GM18909 (cell line): ENCODE results near the gene RAP1GAP2.
A peak's percentile ranks its signal among the peaks of the same experiment; 100 is the strongest.
"Not testable (repeated sequence)": the region's sequence is repeated elsewhere in the genome, so short reads cannot be mapped to it uniquely, and the experiment has no call there.

ENCODE experiments used
- ATAC-seq: cut with Tn5 transposase; IDR thresholded peaks from one replicate; pipeline ENCODE4 v1.9.1; 2021; ENCODE audit warnings: mild to moderate bottlenecking; ENCODE audit not compliant: unreplicated experiment, poor library complexity

The RAP1GAP2 gene

DNA sequence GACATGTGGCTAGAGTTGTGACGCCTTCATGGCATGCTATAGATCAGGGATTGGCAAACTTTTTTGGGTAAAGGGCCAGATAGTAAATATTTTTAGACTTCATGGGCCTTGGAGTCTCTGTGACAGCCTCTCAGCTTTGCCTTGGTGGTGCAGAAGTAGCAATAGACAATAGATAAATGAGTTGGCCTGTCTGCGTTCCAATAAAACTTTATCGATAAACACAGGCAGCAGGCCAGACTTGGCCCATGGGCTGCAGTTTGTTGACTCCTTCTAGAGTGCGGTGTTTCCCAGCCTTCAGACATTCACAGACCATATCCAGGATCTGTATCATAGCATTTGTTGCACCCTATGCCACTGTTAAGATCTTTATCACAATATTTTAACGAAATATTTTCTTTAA is 190.7 kb downstream of the RAP1GAP2 start:
- ATAC-seq = no peak

DNA sequence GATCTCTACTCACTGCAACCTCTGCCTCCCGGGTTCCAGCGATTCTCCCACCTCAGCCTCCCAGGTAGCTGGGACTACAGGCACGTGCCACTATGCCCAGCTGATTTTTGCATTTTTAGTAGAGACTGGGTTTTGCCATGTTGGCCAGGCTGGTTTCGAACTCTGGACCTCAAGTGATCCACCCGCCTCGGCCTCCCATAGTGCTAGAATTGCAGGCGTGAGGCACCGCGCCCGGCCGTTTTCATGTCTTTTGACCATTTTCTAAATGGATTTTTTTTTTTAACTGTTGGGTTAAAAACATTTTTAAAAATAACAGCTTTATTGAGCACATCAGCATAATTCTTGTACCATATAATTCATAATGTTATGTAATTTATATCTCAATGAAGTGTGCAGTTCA is 193.2 kb downstream of the RAP1GAP2 start:
- not testable (repeated sequence) for ATAC-seq

DNA sequence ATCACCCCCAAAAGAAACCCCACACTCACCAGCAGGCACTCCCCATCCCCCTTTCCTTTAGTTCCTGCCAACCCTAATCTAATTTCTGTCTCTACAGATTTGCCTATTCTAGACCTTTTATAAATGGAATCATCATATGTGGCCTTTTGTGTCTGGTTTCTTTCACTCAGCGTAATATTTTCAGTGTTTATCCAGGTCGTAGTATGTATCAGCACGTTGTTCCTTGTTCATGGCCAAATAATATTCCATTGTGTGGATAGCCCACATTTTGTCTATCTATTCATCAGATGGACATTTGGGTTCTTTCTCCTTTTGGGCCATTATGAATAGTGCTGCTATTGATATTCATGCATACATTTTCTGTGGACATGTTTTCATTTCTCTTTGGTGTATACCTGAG is 193.6 kb downstream of the RAP1GAP2 start:
- ATAC-seq = no peak

DNA sequence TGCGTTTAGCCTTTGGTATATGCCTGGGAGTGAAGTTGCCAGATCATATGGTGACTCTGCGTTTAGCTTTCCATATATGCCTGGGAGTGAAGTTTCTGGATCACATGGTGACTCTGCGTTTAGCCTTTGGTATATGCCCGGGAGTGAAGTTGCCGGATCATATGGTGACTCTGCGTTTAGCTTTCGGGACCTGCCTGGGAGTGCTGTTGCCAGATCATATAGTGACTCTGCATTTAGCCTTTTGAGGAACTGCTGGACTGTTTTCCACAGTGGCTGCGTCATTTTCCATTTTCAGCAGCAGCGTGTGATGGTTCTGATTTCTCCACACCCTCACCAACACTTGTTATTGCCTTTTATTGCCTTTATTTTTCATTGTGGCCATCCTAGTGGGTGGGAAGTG is 194.2 kb downstream of the RAP1GAP2 start:
- ATAC-seq = no peak

DNA sequence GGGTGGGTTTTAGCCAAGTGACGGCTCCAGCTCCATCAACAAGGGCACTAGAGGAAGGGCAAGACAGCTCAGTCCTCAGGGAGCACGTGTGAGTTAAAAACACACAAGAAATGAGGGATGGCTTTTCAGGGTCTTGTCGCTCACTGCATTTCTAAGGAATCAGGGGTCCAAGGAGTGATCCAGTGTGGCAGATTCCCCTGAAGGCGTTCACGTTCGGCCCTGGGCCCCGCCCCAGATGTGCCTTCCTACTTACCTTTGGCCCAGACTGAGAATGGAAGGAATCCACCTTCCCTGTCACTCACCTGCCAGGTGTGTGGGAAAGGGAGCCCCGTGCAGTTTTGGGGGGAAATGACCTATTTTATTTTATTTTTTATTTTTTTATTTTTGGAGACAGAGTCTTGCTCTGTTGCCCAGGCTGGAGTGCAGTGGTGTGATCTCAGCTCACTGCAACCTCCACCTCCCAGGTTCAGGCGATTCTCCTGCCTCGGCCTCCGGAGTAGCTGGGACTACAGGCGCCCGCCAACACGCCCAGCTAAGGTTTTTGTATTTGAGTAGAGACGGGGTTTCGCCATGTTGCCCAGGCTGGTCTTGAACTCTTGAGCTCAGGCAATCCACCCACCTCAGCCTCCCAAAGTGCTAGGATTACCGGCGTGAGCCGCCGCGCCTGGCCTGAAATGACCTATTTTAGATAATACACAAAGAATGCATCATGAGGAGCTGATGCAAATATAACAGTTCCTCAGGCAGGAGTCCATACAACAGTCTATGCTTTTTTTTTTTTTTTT is 195.3 kb downstream of the RAP1GAP2 start:
- not testable (repeated sequence) for ATAC-seq

DNA sequence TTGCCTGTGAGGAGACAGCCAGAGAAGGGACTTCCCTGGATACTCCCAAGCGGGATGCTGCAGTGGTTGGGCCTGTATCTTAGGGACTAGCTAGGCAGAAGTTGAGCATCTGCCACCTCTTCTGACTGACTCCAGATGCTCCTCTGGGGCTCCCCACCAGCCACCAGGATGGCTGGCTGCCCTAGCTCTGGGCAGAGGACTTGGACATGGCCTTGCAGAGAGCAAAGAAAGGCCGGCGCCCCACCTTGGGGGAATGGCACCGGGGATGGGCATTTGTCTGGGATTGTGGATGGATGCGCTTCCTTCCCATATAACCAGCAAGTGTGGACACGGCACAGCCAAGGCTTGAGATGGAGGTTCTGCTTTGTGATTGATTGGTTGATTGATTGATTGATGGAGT is 198.2 kb downstream of the RAP1GAP2 start:
- no peak for ATAC-seq

DNA sequence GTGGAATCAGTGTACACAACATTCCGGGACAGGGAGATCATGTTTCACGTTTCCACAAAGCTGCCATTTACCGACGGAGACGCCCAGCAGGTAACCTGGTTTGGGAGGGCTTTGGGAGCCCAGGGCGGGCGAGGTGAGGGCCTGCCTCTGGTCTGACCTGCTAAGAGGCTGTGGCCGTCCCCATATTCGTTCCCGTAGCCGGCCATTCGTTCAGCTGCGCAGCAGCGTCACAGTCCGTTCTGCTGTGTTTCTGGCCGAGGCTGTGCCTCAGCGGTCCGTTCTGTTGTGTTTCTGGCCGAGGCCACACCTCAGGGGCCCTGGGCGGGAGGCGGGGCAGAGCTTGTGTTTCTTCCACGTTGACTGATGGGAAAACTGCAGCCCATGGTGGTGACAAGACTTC is 199.1 kb downstream of the RAP1GAP2 start:
- ATAC-seq = no peak

DNA sequence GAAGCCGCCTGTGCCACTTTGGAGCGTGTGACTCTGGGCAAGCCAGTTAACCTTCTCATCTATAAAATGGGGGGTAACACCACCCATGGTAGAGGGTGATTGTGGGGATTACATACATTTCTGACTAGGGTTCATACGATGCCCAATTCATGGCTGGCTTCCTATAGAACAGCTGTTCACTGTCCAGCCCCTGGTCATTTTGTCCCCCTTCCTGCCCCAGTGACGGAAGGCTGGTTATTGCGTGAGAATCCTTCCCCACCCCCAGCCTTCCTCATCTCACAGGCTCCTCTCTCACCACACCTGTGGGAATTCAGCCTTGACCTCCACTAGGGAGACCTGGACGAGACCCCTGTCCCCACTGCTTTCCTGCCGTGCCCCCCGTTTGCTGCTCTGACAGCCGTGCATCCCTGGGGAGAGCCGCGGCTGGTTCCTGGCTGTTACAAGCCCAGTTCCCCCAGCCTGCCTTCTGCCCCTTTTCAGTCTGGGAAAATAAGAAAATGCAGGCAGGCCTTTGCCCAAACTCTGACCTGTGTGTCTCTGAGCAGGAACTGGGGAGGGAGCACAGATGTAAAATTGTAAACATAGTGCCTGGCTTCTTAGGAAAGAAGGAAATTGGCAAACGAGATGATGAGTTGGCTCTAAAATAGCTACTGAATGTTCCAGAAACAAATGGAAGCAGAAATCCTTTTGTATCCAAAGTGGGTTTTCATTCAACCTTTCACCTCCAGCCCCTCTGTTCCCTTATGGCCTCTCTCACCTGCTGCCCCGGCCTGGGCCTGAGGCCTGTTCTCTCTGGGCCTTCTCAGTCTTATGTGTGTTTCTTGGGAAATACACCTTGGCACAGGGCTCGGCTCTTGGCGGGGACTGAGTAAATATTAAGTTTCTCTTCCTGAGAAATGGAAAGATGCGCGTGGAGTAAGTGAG is 199.9 kb downstream of the RAP1GAP2 start:
- ATAC-seq = no peak

DNA sequence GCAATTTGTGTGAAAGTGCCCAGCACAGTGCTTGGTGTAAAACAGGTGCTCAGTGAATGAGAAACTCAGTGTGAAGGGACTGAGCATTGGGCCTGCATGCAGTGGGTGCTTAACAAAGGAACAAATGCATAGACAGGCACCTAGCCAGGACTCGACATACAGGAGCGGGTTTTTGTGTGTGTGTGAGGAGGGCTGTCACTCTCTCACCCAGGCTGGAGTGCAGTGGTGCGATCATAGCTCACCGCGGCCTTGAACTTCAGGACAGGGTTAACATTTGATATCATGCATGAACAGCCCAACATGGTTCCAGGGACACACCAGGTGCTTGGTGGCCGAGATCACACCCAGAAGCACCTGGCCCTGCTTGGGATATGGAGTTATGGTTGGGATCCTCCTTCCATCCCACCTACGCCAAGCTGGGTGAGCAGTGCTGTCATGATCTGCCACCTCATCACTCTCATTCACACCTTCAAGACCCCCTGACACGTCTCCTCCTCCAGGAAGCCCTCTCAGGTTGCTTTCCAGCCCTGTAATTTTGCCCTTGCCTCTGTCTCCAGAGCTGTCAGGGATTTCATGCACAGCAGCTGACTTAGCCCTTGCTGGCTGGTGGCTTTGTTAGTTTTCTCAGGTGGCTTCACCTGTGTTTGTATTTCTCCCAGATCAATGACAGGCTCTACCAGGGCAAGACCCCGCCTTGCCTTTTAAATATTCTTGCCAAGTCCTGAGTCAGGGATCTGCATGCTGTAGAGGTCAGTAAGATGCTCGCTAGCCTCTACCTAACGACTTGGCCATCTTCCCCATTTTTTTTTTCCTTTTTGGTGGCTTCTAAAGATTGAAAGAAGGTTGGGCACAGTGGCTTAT is 200.8 kb downstream of the RAP1GAP2 start:
- ATAC-seq = no peak

DNA sequence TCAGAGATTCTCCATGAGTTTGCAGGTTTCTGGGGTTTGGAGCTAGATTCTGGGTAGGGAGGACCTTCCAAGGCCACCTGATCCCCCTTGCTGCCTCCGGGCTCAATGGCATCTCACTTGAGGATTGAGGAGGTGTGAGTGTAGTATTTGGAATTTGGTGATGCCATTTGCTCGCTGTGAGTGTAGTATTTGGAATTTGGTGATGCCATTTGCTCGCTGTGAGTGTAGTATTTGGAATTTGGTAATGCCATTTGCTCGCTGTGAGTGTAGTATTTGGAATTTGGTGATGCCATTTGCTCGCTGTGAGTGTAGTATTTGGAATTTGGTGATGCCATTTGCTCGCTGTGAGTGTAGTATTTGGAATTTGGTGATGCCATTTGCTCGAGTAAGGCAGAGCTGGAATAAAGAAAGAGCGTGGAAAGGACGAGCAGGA is 202.2 kb downstream of the RAP1GAP2 start:
- ATAC-seq = not testable (repeated sequence)

DNA sequence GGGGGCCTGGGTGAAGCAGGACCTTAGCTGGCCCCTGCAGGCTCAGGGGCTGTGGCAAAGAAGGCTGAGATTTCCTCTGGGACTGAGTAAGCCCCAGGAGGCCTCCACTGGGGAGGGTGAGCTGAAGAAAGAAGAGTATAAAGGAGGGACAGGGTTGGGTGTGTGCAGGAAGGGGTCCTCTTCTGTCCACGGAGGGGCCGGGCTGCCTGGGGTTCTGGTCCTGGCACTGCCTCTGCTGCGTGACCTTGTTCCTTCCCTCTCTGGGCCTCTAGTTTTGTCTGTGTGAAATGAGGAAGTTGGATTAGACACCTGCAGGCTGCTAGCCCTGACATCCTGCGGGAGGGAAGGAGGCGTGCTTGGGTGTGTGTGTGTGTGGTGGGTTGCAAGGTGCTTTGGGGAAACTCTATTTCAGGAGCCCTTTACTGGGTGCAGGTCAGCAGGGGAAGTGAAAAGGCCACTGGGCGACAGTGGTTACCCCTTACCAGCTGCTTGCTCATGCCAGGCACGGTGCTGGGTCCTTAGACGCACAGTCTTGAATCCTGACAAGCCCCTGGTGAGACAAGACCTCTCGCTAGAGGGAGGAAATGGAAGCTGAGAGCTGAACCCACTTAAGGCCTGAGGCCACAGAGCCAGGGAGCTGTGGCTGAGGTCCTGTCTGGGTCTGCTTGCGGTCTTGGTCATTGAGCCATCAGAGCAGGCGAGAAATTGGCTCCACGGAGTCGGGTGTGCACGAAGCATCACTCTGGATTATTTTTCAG is 206.5 kb downstream of the RAP1GAP2 start:
- ATAC-seq = peak; percentile 74

DNA sequence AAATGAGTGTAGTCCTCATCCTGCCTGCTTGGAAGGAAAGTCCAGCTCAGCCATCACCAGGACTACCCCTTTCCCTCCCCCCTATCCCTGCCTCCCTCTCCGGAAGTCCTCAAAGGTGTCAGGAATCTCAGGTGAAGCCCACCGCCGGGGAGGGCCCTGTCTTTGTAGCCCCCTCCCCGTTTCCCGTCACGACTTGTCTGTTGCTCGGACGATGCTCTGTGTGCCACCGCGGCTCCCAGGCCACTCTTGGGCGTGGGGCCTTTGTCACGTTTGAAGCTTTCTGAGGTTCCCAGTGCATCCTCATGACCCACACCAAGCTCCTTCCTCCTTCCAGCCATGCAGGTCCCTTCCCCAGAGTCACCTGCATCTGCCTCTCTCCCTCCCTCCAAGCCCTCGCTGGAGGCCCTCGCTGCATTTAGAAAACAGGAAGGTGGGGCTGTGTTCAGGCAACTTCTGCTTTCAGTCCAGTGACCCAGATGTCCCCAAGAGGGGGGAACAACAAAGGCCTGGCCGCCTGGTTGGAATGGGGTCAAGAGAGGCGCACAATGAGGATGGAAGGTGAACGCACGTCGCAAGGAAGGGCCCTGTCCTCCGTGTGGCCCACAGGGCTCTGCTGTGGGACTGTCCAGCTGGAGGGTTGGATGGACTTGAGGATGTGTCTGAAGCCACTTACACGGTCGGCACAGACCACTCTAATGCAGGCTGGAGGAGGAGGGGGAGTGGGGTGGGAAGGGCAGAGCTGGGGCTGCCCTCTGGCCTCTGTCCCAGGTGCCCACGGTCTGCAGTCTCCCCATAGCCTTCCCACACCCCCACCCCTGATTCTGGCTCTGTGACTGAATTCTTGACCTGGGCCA is 207.3 kb downstream of the RAP1GAP2 start:
- no peak for ATAC-seq

DNA sequence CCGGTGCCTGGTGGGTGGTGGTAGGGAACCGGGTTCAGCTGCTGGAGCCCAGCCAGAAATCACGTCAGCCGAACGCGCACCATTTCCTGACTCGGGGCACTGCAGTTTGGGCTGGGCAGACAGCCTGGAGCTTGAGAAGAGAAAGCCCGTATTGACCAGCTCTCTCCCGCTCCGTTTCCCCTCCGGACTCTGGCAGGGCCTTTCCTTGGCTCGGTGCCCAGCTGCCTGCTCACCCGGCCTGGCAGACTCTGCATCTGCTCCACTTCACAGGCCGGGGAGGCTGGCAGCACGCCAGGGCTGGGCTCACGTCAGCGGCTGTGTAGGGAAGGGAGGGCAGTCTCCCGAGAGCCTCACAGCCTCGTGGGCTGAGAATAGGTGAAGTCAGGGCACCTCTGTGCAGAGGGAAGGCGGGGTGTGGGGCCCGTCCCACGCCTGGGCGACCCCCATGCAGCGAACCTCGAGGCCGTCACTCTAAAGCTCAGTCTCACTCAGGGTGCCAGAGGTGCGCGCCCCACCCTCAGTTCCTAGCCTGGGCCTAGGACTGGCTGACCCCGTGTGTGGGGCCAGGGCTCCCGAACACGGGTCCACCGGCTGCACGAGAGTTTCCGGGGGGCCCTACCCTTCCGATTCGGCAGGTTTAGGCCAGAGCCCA is 208.0 kb downstream of the RAP1GAP2 start:
- no peak for ATAC-seq

DNA sequence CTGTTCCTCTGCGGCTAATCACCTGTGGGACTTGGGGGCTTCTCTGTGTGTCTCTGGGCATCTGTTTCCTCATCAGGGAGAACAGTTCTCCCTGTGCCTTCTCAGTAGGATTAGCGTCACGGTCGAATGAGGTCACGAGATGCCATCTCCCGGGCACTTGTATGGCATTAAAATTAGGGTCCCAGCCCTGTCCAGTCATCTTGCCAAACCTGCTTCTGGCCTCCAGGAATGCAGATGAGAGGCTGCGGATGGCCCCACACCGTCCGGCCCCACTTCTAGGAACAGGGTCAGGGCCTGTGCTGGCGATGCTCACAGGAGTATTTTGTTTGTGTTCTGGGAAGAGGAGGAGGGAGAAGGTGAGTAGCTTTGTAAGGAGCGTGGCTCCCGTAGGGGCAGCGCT is 208.7 kb downstream of the RAP1GAP2 start:
- ATAC-seq = no peak

DNA sequence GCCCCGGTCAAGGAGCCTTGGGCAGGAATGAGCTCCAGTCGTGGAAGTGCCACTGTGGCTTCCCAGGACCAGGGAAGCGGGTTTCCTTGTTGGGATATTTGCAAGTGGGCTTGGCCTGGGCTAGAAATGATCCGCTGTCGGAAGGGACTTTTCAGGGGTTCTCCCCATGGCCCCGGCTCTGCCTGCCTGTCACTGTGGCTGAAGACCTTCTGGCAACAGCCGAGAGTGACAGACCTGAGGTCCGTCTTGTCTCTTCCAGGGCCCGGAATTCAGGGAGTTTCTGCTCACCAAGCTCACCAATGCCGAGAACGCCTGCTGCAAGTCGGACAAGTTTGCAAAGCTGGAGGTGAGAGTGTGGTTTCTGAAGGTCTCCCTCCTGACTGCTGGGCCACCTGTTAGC is 209.5 kb downstream of the RAP1GAP2 start:
- no peak for ATAC-seq

DNA sequence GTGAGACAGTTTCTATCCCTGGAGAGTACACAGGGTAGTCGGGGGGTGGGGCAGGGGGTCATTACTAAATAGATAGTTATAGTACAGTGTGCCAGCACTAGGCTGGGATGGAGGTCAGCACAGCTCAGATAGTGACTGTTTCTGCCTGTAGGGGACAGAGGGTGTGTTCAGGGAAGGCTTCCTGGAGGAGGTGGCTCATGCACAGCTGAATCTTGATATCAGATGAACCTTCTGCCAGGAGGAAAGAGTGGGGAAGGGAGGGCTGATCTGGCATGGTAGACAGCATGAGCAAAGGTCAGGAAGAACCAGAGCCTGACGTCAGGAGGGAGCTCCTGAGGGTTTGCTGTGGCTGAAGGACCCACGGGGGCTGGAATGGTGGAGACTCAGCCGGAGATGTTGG is 210.6 kb downstream of the RAP1GAP2 start:
- ATAC-seq = no peak

DNA sequence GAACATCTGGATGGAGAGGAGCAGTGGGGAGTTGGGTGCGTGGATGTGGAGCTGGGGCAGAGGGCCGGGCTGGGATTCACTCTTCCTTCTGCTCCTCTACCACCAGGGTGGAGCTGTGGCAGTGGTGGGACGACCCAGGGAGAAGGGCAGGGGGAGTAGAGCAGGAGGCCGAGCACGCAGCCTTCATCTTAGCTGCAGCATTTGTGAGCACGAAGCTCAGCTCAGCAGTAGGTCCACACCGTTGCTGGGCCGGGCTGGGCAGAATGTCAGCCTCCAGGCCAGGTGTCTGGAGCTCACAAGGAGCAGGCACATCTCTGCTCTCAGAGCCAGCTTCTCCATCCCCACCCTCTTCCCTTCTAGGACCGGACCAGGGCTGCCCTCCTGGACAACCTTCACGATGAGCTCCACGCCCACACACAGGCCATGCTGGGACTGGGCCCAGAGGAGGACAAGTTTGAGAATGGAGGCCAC is 211.4 kb downstream of the RAP1GAP2 start:
- no peak for ATAC-seq
